HepG2 (cell line): ENCODE measurements around the gene RPS28. TPM values are rescaled to one million over a fixed set of nuclear protein-coding genes. Genes with fewer than 3 reads are reported as not detected.
A peak's percentile ranks its signal among the peaks of the same experiment; 100 is the strongest.

Experiments used
- HNF1B ChIP-seq: sonication (generic); formaldehyde crosslinking; IDR thresholded peaks from 2 replicates; pipeline ENCODE4 v1.5.1; 2020; ENCODE audit warnings: mild to moderate bottlenecking, moderate library complexity, missing genetic modification reagents
- SMC3 ChIP-seq: IDR thresholded peaks from 2 replicates; pipeline ENCODE4 v1.6.1; 2011; ENCODE audit warnings: low read length, improper control_type of control experiment
- ZBTB40 ChIP-seq, 2 experiments: fragments of 450-650 bp in 1 of 2; sonication (generic) in 1 of 2; formaldehyde crosslinking in 1 of 2; IDR thresholded peaks; 2 replicates each; pipeline versions ENCODE4 v1.6.1 to v1.8.0; 2016 to 2022; ENCODE audit warnings: antibody characterized with exemption in 1 of 2, mild to moderate bottlenecking in 1 of 2, missing genetic modification reagents in 1 of 2
- polyA plus RNA-seq, 8 experiments: library from polyadenylated mRNA; depleted of rRNA in 3 of 8; stranded (reverse) in 7 of 8; unstranded in 1 of 8; fragments of >200 nt; fragmentation: Illumina TruSeq in 4 of 8; extraction: Trizol in 4 of 8; gene quantifications; 2 replicates each; pipeline versions ENCODE4 v1.2.1 to v1.2.3, GENCODE V29; 2011 to 2016; ENCODE audit warnings: low read depth in 4 of 8, missing spikeins in 1 of 8, mixed read lengths in 1 of 8; ENCODE audit not compliant: insufficient read depth in 1 of 8
- total RNA-seq, 5 experiments: library from RNA; depleted of rRNA; stranded (reverse); fragments of >200 nt; fragmentation: Illumina TruSeq; extraction: Trizol; gene quantifications; 2 replicates each; pipeline ENCODE4 v1.2.3, GENCODE V29; 2016; ENCODE audit warnings: low read depth in 1 of 5

Gene RPS28
- total and polyA plus RNA-seq, 2 of the 13 experiments (the other 11 are each of a cell fraction or from before 2014, with no cell fraction given) = 281 to 545 TPM

- peak; percentile 63 for TF ChIP-seq HNF1B
- TF ChIP-seq SMC3 = no peak
- TF ChIP-seq ZBTB40 (IDR thresholded peaks at IDR 0.05) = no peak
- no peak for TF ChIP-seq ZBTB40 (CRISPR knock-in tag; IDR thresholded peaks at IDR 0.05)
Observed at GRCh38 chr19:8361921-8362793, 40.9 kb downstream of the RPS28 start (continued).
